Activated CD4-positive, alpha-beta T cell treated with anti-CD3 and anti-CD28 coated beads, Interleukin-2, amount 50 U/mL, for 24 hours (primary cell): ENCODE results near the gene STK24.
"Not testable (repeated sequence)": the region's sequence is repeated elsewhere in the genome, so short reads cannot be mapped to it uniquely, and the experiment has no call there.

Experiments
- DNase-seq, 2 donors: peaks; one replicate each; pipeline ENCODE4 v3.0.0-alpha.2; 2020; ENCODE audit warnings: low read depth in 1 of 2, low spot score in 1 of 2

Gene STK24

DNA sequence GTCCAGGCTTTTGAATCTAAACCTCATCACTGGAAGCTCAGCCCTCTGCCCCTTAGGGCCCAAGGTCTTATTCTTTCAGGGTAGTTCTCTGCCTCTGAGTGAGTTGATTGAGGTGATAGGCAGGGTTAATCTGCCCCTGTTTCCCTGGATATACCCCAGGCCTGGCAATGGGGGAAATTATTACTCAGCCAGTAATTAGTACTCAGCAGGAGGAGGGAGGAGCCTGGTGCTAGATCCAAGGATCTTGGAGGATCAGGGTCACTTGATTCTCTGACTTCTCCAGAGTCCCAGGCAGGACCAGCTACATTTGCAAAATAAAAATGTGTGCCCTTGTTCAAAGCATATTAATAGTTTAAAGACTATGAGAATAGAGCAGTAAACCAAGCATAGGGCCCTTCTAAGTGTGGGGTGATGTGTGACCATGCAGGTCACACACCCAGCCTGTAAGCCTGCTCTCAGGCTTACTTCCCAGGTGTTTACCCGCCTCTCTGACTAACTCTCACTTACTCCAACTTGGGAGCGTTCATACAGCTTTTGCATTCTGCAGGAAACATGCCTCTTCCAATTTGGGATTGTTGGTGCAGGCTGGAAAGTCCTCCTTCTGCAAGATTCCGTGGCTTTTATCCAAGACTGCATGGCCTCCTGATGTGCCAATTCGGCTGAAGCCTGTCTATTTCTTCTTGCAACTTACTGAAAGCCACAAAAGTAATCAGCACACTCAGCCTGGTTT lies 7.9 kb upstream of the STK24 start:
- DNase-seq = no peak

DNA sequence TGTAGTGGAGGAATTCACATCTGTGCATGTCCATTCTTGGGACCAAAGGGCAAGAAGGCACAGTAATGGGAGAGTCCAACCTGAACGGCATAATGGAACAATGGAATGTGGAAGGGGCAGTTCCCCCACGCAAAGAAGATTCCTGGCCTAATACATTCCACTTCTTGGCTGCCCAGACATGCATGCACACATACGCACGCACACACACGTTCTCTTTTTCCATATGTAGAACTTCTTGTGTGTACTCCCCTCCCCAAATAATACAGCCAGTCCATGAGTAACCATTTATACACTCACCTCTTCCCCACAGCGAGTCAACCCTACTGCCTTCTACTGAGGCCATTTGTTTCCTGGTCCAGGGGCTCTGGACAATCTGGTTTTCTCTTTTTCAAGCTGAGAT lies 6.0 kb upstream of the STK24 start:
- no peak for DNase-seq

DNA sequence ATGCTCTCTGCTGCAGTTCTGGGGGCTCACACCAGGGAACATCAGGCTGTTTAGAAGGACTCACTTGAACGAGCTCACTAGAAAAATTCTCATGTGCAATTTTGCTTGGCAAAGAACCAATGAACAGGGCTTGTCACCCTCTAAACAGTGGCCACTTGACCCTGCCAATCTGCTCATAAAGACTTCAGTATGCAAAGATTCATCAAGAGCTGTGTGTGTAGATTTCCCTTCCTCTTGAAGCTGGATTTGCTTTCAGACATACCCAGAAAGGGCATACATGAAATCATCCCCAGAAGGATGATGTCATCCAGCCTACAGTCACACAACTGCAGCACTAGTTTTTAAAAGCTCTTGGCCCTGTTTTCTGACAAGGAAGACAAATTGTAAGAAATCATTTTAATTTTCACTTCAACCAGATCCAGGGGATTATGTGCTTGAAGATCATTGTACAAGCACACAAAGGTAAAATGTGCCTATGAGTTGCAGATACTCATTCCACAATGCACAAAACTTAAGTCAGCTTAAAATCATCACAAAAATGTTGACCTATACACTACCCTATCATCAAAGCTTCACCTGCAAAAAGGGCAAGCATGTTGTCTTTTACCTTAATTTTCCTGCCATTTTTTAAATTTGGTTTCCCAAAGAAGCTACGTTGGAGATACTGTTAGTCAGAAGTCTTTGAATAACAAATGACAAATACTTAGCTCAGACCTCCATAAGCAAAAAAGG lies 5.2 kb upstream of the STK24 start:
- no peak for DNase-seq

DNA sequence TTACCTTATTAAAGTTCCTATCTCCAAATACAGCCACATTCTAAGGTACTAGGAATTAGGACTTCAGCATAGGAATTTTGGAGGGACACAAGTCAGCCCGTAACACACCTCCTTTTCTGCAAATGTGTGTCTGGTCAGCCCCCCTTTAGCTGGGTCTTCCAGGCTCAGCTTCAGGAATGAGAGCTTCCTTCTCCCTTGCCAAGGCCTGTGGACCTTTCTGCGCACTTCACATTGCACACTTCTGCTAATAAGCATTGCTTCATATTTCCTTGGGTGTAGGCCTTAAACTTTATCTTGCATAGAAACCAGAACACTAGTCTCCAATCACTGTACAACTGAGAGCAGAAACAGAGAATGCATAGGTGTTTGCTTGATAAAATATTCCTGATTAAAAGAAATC lies 4.5 kb upstream of the STK24 start:
- no peak for DNase-seq

DNA sequence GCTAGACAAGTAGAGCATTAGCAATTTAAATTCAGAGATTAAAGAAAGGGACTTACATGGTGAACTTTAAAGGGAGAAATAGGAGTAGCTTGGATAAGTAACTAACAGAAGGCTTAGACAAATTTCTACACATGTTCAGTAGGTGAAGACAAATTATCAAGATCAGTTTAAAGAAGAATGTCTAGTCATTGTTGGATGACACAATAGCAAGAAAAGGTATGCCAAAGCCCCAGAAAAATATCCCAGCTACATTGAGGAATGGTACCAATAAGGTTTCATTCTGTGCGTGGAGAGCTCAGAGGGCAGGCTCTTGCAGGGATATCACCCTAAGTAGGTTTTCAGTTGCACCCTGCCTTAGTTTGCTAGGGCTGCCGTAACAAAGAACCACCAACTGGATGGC lies 3.5 kb upstream of the STK24 start:
- DNase-seq = no peak

DNA sequence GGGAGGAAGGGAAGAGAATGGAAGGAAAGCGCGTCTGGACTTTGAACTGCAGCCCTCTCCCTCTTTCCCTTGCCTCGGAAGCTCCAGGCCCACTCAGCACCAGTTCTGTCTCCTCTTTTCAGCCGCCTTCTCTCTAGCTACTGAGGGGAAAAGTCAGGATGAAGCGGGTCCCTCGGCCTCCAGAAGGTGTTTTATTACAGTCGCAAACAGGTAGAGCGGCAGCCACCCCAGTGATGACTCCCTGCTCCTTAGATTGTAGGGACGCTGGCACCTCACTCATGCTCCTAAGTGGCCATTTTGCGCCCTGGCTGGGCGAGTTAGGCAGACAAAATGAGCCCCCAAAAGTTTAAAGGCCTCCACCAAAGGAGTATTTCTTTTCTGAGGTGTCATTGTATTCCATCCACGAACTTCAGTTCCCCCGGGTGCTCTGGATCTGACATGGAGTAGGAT lies 954 bp upstream of the STK24 start:
- no peak for DNase-seq

DNA sequence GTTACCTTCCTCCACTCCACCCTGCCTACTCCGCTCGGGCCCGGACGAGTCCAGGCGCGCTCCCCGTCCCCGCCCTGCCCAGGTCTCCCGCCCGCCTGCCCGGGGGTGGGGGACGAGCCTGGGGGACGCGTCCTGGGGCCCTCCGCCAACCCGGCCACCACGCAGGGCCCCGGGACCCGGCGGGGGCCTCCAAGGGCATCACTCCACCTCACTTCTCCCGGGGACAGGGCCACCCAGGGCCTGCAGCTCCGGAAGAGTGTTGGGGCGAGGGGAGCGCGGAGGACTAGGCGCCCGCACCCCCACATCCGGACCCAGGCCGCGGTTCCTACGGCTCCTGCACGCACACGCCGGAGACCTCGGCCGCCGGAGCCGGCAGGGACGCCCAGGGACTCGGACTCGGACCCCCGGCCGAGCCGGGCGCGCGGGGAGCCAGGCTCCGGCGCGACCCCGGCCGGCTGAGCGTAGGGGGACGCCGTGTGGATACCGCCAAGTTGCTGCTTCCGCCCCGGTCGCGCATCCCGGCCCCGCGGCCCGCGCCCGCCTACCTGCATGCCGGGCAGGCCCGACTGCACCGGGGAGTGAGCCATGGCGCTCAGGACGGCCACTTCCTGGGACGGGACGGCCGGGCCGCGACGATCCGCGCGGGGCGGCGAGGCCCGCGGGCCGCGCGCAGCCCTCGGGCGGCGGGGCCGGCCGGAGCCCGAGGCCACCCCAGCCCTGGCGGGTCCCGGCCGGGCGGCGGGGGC lies 534 bp downstream of the STK24 start:
- no peak for DNase-seq

DNA sequence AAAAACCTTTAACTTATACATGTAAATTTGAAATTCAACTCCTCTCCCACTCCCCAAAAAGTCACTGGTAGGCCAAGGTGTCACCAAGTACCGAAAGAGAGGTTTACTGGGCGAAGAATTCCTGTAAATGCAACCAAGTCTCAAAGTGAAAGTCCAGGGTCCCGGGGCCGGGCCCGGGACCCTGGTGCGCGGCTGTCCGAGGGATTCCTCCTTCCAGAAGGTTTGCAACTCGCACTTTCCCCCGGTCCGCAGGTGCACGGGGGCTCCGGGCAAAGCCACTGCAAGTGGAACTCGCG lies 1.1 kb downstream of the STK24 start:
- DNase-seq = no peak

DNA sequence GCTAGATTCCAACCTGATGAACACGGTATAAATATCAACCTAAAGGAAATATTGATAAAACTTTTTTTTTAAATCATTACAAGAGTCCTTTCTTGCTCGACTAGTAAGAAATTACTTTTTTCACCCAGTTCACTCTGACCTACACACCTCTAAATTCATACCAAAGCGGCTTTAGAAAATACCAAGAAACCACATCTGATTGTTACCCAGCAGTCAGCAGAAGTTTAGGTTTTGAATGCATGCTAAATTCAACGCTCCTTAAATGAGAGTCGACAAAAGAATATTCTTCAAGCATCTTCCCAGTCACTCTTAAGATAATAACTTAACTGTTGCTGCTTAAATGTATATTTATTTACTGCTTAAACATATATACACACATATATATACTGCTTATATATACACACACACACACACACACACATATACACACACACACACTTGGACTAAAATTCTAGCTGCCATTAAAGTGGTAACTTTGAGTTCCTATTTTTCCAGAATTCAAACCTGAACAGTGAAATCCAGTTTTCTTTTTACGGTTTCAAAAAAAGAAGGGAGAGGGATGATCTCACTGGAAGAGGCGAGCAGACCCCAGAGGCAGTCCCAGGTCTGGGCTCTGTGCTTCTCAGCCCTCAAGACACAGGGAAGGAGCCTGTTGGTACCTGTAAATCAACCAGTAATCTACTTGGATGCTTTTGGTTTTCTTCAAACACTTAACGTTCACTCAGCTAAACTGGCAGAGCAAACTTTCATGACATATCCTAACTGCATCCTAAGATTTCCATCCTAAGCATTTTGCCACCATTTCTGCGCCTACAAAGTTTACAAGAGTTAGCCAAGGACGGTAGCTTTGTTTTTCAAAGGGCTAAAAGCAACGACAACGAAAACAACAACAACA lies 1.7 kb downstream of the STK24 start:
- DNase-seq = no peak

DNA sequence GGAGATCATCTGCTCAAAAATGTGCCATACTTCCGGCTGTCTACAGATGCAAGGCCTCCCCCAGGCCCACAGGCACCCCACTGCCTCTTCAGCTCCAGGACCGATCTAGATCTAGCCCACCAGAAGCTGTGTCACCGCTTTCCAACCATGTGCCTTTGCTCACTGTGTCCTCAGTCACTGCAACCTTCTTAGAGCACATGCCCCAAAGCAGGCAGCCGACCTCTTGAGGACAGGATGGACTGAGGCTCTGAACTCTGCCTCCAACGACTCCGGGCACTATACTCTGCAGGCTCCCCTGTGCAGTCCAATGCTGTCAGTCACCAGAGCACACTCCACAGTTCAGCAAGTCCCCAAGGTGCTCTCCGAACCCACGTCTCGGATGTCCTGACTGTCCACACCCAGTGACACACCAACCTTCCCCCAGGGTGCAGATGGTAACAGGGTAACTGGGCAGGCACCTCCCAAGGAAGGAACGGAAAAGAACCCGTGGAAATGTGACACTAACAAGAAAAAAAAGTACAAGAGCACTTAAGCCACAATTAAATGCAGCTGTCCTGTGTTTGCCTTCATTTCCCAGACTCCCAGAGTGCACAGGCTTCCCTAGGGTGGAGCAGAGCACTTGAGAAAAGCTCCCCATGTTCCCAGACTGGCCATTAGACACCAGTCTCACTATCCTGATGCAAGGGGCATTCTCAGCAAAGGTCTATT lies 4.8 kb downstream of the STK24 start:
- DNase-seq = no peak

DNA sequence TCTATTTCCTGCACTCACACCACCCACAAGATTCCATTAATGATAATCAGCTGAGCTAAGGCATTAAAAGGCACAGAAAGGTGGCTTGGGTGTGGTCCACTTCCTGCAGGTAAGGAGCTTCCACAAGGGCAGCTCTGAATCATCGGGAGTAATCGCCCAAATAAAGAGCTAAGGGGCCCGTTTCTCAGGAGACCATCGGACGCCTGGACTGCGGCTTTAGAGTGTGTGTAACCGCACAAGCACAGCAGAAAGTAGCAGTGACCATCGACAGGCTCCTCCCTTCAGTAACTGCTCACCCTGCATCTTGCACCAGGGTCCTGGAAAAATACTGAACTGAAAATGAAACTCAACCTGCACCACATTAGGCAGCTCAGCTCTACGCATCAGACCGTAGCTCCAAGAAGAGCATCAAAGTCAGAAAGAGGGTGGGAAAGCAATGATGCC lies 6.0 kb downstream of the STK24 start:
- DNase-seq = no peak

DNA sequence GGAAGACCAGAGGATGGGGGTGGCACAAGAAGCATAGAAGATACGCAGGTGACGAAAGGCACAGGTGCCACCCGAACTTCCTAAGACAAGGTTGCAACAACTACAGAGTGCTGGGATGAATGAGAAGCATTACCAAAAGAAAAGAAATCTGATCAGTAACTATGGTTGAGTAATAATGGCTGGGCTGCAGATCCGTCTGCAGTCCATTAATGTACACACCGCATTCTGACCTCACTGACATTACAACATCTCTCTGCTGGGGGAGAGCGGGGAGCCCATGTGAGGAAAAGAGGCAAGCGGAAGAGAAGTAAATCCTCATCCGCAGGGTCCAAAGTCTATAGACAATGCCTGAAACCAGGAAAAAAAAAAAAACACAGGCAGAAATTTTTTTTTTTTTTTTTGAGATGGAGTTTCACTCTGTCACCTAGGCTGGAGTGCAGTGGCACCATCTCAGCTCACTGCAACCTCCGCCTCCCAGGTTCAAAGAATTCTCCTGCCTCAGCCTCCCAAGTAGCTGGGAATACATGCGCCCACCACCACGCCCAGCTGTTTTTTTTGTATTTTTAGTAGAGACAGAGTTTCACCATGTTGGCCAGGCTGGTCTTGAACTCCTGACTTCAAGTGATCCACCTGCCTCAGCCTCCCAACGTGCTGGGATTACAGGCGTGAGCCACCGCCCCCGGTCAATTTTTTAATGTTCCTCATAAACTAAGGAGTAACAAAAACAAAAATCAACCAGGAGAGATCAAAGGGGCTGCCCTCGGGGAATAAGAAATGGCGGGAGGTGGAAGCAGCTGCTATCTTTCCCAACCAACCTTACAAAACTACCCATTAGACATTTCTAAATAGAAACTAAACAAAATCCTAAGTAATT lies 7.2 kb downstream of the STK24 start:
- DNase-seq = not testable (repeated sequence)

DNA sequence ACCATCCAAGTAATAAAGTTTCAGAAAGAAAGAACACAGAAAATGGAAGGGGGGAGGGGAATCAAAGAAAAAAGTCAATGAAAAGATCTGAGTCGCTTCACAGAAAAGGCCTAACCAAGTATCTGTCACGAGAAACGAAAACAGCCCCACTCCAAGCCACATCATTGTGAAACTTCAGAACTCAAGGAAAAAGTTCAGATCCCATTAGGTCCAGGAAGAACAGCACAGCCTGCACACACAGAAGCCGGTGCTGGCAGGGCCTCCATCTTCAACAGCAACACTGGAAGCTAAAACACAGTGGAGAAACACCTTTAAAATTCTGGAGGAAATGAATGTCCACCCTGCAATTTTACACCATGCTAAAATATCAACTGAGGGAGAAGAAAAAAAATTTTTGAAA lies 8.0 kb downstream of the STK24 start:
- DNase-seq = no peak

DNA sequence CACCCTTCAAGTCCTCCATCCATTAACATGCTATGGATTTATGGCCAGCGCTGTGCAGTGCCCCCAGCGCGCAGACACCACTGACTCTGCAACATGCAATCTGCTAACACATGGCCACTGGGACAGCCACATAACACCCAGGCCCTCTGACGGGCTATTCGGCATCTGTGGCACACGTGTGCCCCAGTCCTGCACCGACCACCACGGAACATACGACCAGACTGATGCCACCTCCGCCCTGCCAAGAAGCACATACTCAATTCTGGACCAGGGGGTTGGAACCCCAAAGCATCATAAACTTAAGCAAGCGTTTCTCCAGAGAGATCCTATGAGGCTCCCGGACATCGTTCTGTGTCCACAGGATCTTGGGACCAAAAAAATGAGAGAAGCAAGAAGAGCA lies 9.8 kb downstream of the STK24 start:
- no peak for DNase-seq

DNA sequence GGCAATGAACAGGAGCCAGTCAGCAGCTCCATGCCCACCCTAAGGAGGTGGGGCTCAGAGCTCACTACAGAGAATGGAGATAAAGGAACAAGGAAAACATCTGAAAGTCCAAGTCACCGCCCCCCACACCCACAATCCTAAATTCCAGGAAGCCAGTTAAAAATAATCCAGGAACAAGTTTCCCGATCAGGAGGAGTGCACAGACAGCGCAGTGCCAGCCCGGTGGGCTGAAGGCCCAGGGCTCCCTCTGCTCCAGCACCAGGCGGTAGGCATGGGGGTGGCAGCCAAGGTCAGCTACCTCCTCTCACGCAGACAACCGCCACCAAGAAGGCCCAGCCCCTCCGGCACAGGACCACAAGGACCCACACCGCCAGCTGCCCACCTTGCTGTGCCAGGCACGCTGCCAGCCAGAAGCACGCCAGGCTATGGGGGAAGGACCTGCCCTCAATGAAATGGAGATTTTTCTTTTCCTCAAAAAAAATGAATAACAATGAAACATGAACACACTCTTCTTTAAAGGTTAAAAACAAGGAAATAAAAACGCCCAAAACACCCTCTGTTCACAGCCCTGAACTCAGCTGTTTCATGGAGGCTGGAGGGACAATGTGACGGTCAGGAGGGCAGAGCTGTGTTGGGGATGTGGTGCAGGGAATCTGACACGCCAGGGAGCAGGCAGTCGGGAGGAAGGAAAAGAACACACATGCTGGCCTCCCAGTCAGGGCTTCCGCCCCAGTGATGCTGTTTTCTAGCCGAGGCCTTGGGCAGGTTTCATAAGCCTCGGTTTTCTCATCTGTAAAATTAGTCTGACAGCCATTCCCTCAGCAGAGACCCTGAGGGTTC lies 11.0 kb downstream of the STK24 start:
- no peak for DNase-seq

DNA sequence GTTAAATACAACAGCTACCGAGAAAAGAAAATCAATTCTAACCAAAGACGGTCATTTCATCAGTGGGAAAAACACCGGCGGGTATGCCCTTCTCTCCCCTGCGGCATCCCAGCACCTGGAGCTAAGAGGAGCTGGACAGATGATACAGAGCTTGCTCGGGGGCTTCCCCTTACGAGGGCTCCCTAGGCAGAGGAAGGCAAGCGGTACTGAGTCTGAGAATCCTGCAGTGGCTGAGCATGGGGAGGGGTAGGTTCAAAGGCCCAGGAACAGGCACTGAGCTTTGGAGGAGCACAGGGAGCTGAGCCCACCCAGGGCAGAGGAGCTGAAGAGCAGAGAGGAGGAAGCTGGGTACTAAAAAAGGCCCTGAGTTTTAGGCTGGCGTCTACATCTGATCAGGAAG lies 12.7 kb downstream of the STK24 start:
- DNase-seq = no peak

DNA sequence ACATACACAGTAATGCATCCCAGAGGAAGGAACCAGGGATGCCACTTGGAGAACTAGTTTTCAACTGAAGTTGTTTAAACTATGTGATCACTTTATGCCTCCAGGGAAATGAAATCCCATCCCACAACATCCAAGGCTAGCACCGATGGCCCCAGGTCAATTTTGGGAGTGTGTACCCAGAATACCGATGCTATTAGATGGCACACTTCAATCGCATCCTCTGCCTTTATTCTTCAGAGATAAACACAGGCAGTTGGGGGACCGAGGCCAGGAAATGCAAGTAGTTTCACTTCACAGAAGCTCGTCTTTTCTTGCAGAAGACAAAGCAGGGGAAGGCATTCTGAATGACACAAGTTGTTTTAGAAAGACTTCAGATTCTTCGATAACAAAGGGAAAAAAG lies 13.8 kb downstream of the STK24 start:
- no peak for DNase-seq

DNA sequence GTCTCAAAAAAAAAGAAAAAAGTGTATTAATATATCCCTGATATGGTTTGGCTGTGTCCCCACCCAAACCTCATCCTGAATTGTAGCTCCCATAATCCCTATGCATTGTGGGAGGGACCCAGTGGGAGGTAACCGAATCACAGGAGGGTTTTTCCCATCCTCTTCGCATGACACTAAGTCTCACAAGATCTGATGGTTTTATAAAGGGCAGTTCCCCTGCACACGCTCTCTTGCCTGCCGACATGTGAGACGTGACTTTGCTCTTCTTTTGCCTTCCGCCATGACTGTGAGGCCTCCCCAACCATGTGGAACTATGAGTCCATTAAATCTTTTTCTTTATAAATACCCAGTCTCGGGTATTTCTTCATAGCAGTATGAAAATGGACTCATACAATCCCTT lies 17.7 kb downstream of the STK24 start:
- DNase-seq = no peak
